CD14-positive monocyte (primary cell): ENCODE data around the gene COMT. TPM values are rescaled to one million over a fixed set of nuclear protein-coding genes. Genes with fewer than 3 reads are reported as not detected.

Experiments
- DNase-seq, 3 donors: peaks; one replicate each; pipeline ENCODE4 v3.0.0-alpha.2; 2011 to 2022
- H2AFZ ChIP-seq: 2 replicates; pipeline ENCODE4 v1.6.0; 2012; ENCODE audit warnings: mild to moderate bottlenecking, low read depth, low read length, inconsistent platforms; ENCODE audit not compliant: insufficient read depth, poor library complexity, severe bottlenecking
- H3K27ac ChIP-seq, 2 donors: 1 replicate in 1 of 2; 2 replicates in 1 of 2; pipeline ENCODE4 v1.5.1; 2012 to 2013; ENCODE audit warnings: low read length in 2 of 2, control low read depth in 1 of 2, inconsistent platforms in 1 of 2, low read depth in 1 of 2, mild to moderate bottlenecking in 1 of 2
- H3K27me3 ChIP-seq, 2 donors: one replicate each; pipeline versions ENCODE4 v1.6.0 to v1.6.1; 2011 to 2013; ENCODE audit warnings: low read length in 2 of 2; ENCODE audit not compliant: control insufficient read depth in 2 of 2, insufficient read depth in 2 of 2
- H3K36me3 ChIP-seq, 2 donors: replicated peaks in 1 of 2; 1 replicate in 1 of 2; 2 replicates in 1 of 2; pipeline versions ENCODE4 v1.5.1 to v1.6.1; 2012 to 2013; ENCODE audit warnings: low read length in 2 of 2, control low read depth in 1 of 2, inconsistent platforms in 1 of 2, mild to moderate bottlenecking in 1 of 2; ENCODE audit not compliant: insufficient read depth in 2 of 2, control insufficient read depth in 1 of 2
- H3K4me1 ChIP-seq, 2 donors: 1 replicate in 1 of 2; 2 replicates in 1 of 2; pipeline versions ENCODE4 v1.5.1 to v1.6.1; 2012 to 2013; ENCODE audit warnings: low read length in 2 of 2, control low read depth in 1 of 2, inconsistent platforms in 1 of 2, mild to moderate bottlenecking in 1 of 2, moderate library complexity in 1 of 2; ENCODE audit not compliant: insufficient read depth in 2 of 2, control insufficient read depth in 1 of 2
- H3K4me2 ChIP-seq: replicated peaks from 2 replicates; pipeline ENCODE3; 2012; ENCODE audit warnings: low read length, moderate library complexity, mild to moderate bottlenecking; ENCODE audit not compliant: poor library complexity, severe bottlenecking; ENCODE audit errors: extremely low read depth
- H3K4me3 ChIP-seq, 3 experiments: fragments of 200-600 bp in 1 of 3; sonication (generic) in 1 of 3; replicated peaks in 1 of 3; 1 replicate in 2 of 3; 2 replicates in 1 of 3; pipeline ENCODE4 v1.5.1; 2011 to 2013; ENCODE audit warnings: low read length in 3 of 3, mild to moderate bottlenecking in 3 of 3, control low read depth in 2 of 3, low read depth in 2 of 3, inconsistent platforms in 1 of 3, moderate library complexity in 1 of 3
- H3K79me2 ChIP-seq: 2 replicates; pipeline ENCODE4 v1.6.0; 2012; ENCODE audit warnings: mild to moderate bottlenecking, control low read depth, inconsistent platforms, low read length, moderate library complexity; ENCODE audit not compliant: insufficient read depth
- H3K9ac ChIP-seq: 2 replicates; pipeline ENCODE4 v1.6.0; 2017; ENCODE audit warnings: low read length, mild to moderate bottlenecking; ENCODE audit not compliant: insufficient read depth, poor library complexity, severe bottlenecking
- H3K9me3 ChIP-seq, 2 donors: replicated peaks in 1 of 2; 1 replicate in 1 of 2; 2 replicates in 1 of 2; pipeline versions ENCODE4 v1.5.1 to v1.6.1; 2012 to 2013; ENCODE audit warnings: low read length in 2 of 2, control low read depth in 1 of 2; ENCODE audit not compliant: control insufficient read depth in 1 of 2, insufficient read depth in 1 of 2
- H4K20me1 ChIP-seq: 2 replicates; pipeline ENCODE4 v1.6.0; 2012; ENCODE audit warnings: mild to moderate bottlenecking, low read length, control low read depth, moderate library complexity; ENCODE audit not compliant: insufficient read depth
- H3K27ac Mint-ChIP-seq, 7 donors: one replicate each; pipeline ENCODE4 v1.8.0; 2020; ENCODE audit warnings: mild to moderate bottlenecking in 7 of 7, mixed read lengths in 7 of 7, moderate library complexity in 6 of 7, inconsistent platforms in 2 of 7
- H3K27me3 Mint-ChIP-seq, 3 donors: one replicate each; pipeline ENCODE4 v1.8.0; 2021 to 2022; ENCODE audit warnings: low read depth in 3 of 3, mild to moderate bottlenecking in 3 of 3, mixed read lengths in 3 of 3, moderate library complexity in 3 of 3, inconsistent platforms in 1 of 3
- H3K36me3 Mint-ChIP-seq, 2 donors: one replicate each; pipeline ENCODE4 v1.8.0; 2020; ENCODE audit warnings: mixed read lengths in 2 of 2, inconsistent platforms in 1 of 2, mild to moderate bottlenecking in 1 of 2
- H3K4me1 Mint-ChIP-seq: one replicate; pipeline ENCODE4 v1.8.0; 2020; ENCODE audit warnings: mild to moderate bottlenecking, mixed read lengths
- H3K4me3 Mint-ChIP-seq, 2 donors: one replicate each; pipeline ENCODE4 v1.8.0; 2020; ENCODE audit warnings: mild to moderate bottlenecking in 2 of 2, mixed read lengths in 2 of 2, moderate library complexity in 1 of 2
- H3K9me3 Mint-ChIP-seq, 7 donors: one replicate each; pipeline ENCODE4 v1.8.0; 2020 to 2022; ENCODE audit warnings: mixed read lengths in 7 of 7, mild to moderate bottlenecking in 6 of 7, moderate library complexity in 6 of 7, inconsistent platforms in 2 of 7
- WGBS: methylation state at CpG from one replicate; pipeline ENCODE4 v1.1.5; 2013; ENCODE audit warnings: missing lambda C conversion rate; ENCODE audit not compliant: insufficient coverage; 5-methylcytosine and 5-hydroxymethylcytosine counted together
- intact Hi-C, 2 donors: fragments of 100-400 bp; cut with micrococcal nuclease; formaldehyde crosslinking; loops; one replicate each; pipeline versions ENCODE4 v1.15.0 to v1.15.1; 2023
- polyA plus RNA-seq, 3 donors: library from polyadenylated mRNA; depleted of rRNA in 1 of 3; unstranded in 2 of 3; stranded (reverse) in 1 of 3; fragments of 300-500 nt in 2 of 3; fragments of >200 nt in 1 of 3; fragmentation: Illumina TruSeq in 2 of 3; gene quantifications; 1 replicate in 2 of 3; 2 replicates in 1 of 3; pipeline ENCODE4 v1.2.3, GENCODE V29; 2012 to 2021
- TF ChIP-seq, protein P1 (sequence below): fragments of 200-600 bp; IDR thresholded peaks from one replicate; pipeline ENCODE4 v1.8.0; 2022; ENCODE audit warnings: antibody characterized with exemption, mild to moderate bottlenecking

Gene COMT
- polyA plus RNA-seq, 3 donors = 314 to 400 (median 329) TPM

DNA sequence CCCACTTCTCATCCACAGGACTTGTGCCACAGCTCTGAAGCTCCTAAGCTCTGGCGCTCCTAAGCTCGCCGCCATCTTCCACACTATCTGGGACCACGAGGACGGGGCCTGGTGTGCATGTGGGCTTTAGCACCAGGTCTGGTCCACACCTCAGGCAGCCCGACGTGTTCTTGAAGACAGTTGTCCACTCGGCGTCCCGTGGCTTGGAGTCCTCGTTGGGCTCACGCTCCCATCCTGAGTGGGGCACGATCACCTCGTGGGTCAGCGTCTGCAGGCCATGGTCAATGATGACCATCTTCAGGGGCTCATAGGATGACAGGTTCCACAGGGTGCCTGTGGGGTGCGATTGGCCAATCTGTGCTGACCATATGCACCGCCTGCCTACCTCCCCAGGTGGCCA lies 37.2 kb downstream of the COMT start:
- no peak overlapping the region for H3K4me3 Mint-ChIP-seq
- intact Hi-C loops = loop anchor here (10.0 kb wide), 1 partner anchor 306 kb away; no protein-coding TSS in a partner anchor
- H3K9ac ChIP-seq = no peak overlapping the region
- H4K20me1 ChIP-seq = no peaks in the 10 kb centered on the region
- H3K4me2 ChIP-seq = no peak overlapping the region
- no peak overlapping the region for H3K27ac Mint-ChIP-seq
- no peaks in the 10 kb centered on the region for H3K9me3 Mint-ChIP-seq
- H3K9me3 ChIP-seq = no peaks in the 10 kb centered on the region
- peaks cover 0 to 8% (median 5%) of the 10 kb centered on the region in 3 donors for H3K27me3 Mint-ChIP-seq
- TF ChIP-seq, protein P1, sequence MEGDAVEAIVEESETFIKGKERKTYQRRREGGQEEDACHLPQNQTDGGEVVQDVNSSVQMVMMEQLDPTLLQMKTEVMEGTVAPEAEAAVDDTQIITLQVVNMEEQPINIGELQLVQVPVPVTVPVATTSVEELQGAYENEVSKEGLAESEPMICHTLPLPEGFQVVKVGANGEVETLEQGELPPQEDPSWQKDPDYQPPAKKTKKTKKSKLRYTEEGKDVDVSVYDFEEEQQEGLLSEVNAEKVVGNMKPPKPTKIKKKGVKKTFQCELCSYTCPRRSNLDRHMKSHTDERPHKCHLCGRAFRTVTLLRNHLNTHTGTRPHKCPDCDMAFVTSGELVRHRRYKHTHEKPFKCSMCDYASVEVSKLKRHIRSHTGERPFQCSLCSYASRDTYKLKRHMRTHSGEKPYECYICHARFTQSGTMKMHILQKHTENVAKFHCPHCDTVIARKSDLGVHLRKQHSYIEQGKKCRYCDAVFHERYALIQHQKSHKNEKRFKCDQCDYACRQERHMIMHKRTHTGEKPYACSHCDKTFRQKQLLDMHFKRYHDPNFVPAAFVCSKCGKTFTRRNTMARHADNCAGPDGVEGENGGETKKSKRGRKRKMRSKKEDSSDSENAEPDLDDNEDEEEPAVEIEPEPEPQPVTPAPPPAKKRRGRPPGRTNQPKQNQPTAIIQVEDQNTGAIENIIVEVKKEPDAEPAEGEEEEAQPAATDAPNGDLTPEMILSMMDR = no peak
- no peak overlapping the region for H3K27ac ChIP-seq
- no peak overlapping the region for H2AFZ ChIP-seq
- H3K27me3 ChIP-seq = no peaks in the 10 kb centered on the region
- no peak for DNase-seq
- H3K4me1 Mint-ChIP-seq = peaks cover 14% of the 10 kb centered on the region
- no peaks in the 10 kb centered on the region for H3K36me3 ChIP-seq
- no peaks in the 10 kb centered on the region for H3K36me3 Mint-ChIP-seq
- WGBS = 97% methylated on average over 15 of the region's 17 CpGs
- no peaks in the 10 kb centered on the region for H3K79me2 ChIP-seq
- no peak overlapping the region for H3K4me3 ChIP-seq
- H3K4me1 ChIP-seq = no peaks in the 10 kb centered on the region

DNA sequence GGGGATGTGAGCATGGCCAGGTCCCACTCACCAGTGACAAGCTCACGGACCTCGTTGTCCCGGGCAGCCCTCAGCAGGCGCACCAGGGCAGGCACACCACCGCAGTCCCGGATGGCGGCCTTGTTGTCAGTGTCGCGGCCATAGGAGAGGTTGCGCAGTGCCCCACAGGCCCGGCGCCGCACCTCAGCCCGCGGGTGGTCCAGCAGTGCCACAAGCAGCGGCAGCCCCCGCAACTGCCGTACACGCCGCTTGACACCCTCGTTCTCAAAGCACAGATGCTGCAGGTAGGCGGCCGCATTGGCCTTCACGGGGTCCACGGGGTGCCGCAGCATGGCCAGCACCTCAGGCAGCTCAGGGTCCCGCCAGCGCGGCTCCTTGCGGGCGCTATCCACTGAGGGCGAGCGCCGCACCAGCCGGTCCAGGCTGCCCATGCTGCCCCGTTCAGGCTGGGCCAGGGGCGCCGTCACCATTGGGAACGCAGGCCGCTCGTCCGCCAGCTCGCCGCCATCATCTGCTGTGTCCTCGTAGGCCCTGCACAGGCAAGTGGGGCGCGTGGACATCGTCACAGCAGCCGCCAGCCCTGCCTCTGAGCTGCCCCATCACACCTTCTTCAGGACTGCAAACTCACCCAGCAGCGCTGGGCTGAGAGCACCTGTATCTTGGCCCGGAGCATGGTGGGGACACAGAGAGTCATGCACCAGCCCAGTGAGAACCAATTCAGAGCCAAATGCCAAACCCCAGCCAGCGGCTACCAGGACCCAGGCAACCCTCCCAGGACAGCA lies 38.3 kb downstream of the COMT start:
- Histone ChIP-seq H3K79me2 (no peaks in the 10 kb centered on the region), H3K4me1 (no peaks in the 10 kb centered on the region), H3K27ac (no peak overlapping the region), H3K9me3 (no peaks in the 10 kb centered on the region), H3K27me3 (no peaks in the 10 kb centered on the region), H3K4me3 (no peak overlapping the region), H3K4me2 (no peak overlapping the region), H4K20me1 (no peaks in the 10 kb centered on the region), H3K9ac (no peak overlapping the region), H3K36me3 (no peaks in the 10 kb centered on the region), H2AFZ (no peak overlapping the region)
- H3K27ac Mint-ChIP-seq = no peak overlapping the region
- H3K27me3 Mint-ChIP-seq = peaks cover under 1 to 8% (median 5%) of the 10 kb centered on the region in 3 donors
- H3K36me3 Mint-ChIP-seq = no peaks in the 10 kb centered on the region
- no peak for DNase-seq
- WGBS = 97% methylated on average over 52 of the region's 52 CpGs
- intact Hi-C loops = loop anchor here (10.0 kb wide), 1 partner anchor 305 kb away; no protein-coding TSS in a partner anchor
- no peak overlapping the region for H3K4me3 Mint-ChIP-seq
- TF ChIP-seq, protein P1 = no peak
- H3K9me3 Mint-ChIP-seq = no peaks in the 10 kb centered on the region
- peaks cover 6% of the 10 kb centered on the region for H3K4me1 Mint-ChIP-seq
